NT2/D1 (cell line): ENCODE results near the gene DSCAML1.

Source experiments
- DNase-seq: peaks from one replicate; pipeline ENCODE4 v3.0.0-alpha.2; 2011; ENCODE audit warnings: low read depth, low spot score
- H3K27me3 ChIP-seq: 2 replicates; pipeline ENCODE4 v1.6.0; 2011; ENCODE audit warnings: mild to moderate bottlenecking; ENCODE audit not compliant: insufficient read length, insufficient read depth
- H3K36me3 ChIP-seq: 2 replicates; pipeline ENCODE4 v1.6.1; 2011; ENCODE audit warnings: mild to moderate bottlenecking, low read length, mixed read lengths; ENCODE audit not compliant: insufficient read depth, insufficient read length
- H3K4me1 ChIP-seq: 2 replicates; pipeline ENCODE4 v1.5.1; 2011; ENCODE audit not compliant: insufficient read depth, insufficient read length
- H3K4me3 ChIP-seq: 2 replicates; pipeline ENCODE4 v1.5.1; 2011; ENCODE audit warnings: low read depth; ENCODE audit not compliant: insufficient read length
- H3K9ac ChIP-seq: 2 replicates; pipeline ENCODE4 v1.6.0; 2011; ENCODE audit warnings: low read depth; ENCODE audit not compliant: insufficient read length
- H3K9me3 ChIP-seq: 2 replicates; pipeline ENCODE4 v1.5.1; 2011; ENCODE audit warnings: mild to moderate bottlenecking, low read length; ENCODE audit not compliant: insufficient read depth
- SUZ12 ChIP-seq: IDR thresholded peaks from 2 replicates; pipeline ENCODE4 v1.6.1; 2011; ENCODE audit not compliant: insufficient read length, insufficient read depth; ENCODE audit errors: extremely low read depth
- YY1 ChIP-seq: IDR thresholded peaks from 2 replicates; pipeline ENCODE4 v1.6.1; 2011; ENCODE audit not compliant: insufficient read length, insufficient read depth
- ZNF274 ChIP-seq: IDR thresholded peaks from 2 replicates; pipeline ENCODE4 v1.6.1; 2011; ENCODE audit warnings: mild to moderate bottlenecking, low read depth, low read length

DSCAML1 gene

GRCh38 chr11:117796872-117797529 is at the start of gene DSCAML1:
Gene DSCAML1, minus strand, starts transcription at chr11:117797216. Its CDS starts 137 bp downstream, at chr11:117797079.
- Histone ChIP-seq H3K4me1 (peaks cover 1% of the 10 kb centered on the region), H3K27me3 (peaks cover 68% of the 10 kb centered on the region), H3K36me3 (no peaks in the 10 kb centered on the region), H3K9ac (peak within 1 kb of the TSS; percentile 42), H3K4me3 (peak within 1 kb of the TSS; percentile 47), H3K9me3 (no peaks in the 10 kb centered on the region)
- TF ChIP-seq SUZ12 (peak; percentile 73), YY1 (no peak), ZNF274 (no peak)
- no peak for DNase-seq

GRCh38 chr11:117843666-117844484 is 46.9 kb upstream of the DSCAML1 start:
- peak; percentile 64 for DNase-seq
- TF ChIP-seq SUZ12 = no peak
- no peak for TF ChIP-seq YY1
- no peak for TF ChIP-seq ZNF274
- Histone ChIP-seq H3K9ac (no peak overlapping the region), H3K9me3 (no peaks in the 10 kb centered on the region), H3K4me1 (peaks cover 3% of the 10 kb centered on the region), H3K27me3 (no peaks in the 10 kb centered on the region), H3K36me3 (no peaks in the 10 kb centered on the region), H3K4me3 (no peak overlapping the region)

- TF ChIP-seq ZNF274 (no peak), SUZ12 (no peak)
- Histone ChIP-seq H3K9me3 (no peaks in the 10 kb centered on the region), H3K4me1 (peaks cover 6% of the 10 kb centered on the region), H3K4me3 (no peak overlapping the region), H3K9ac (no peak overlapping the region), H3K27me3 (no peaks in the 10 kb centered on the region), H3K36me3 (no peaks in the 10 kb centered on the region)
- DNase-seq = no peak
Observed at GRCh38 chr11:117842131-117842941, 45.3 kb upstream of the DSCAML1 start.

- no peak overlapping the region for H3K4me3 ChIP-seq
- no peaks in the 10 kb centered on the region for H3K36me3 ChIP-seq
Observed at GRCh38 chr11:117841551-117842031, 44.6 kb upstream of the DSCAML1 start.

GRCh38 chr11:117840881-117841550 is 44.0 kb upstream of the DSCAML1 start:
- no peaks in the 10 kb centered on the region for H3K27me3 ChIP-seq
- TF ChIP-seq SUZ12 = no peak
- TF ChIP-seq ZNF274 = no peak
- TF ChIP-seq YY1 = no peak

More at GRCh38 chr11:117841551-117842031, 44.6 kb upstream of the DSCAML1 start:
- H3K9ac ChIP-seq = no peak overlapping the region
- H3K9me3 ChIP-seq = no peaks in the 10 kb centered on the region
- no peak for DNase-seq
- no peaks in the 10 kb centered on the region for H3K27me3 ChIP-seq
- no peak for TF ChIP-seq YY1
- no peak for TF ChIP-seq ZNF274
- no peak for TF ChIP-seq SUZ12
- H3K4me1 ChIP-seq = peaks cover 6% of the 10 kb centered on the region

GRCh38 chr11:117839936-117840813 is 43.2 kb upstream of the DSCAML1 start:
- Histone ChIP-seq H3K4me1 (peaks cover 6% of the 10 kb centered on the region), H3K4me3 (no peak overlapping the region), H3K9ac (no peak overlapping the region), H3K27me3 (no peaks in the 10 kb centered on the region), H3K36me3 (no peaks in the 10 kb centered on the region), H3K9me3 (no peaks in the 10 kb centered on the region)
- DNase-seq = no peak
- TF ChIP-seq ZNF274 = no peak
- no peak for TF ChIP-seq SUZ12
- no peak for TF ChIP-seq YY1

More at GRCh38 chr11:117840881-117841550, 44.0 kb upstream of the DSCAML1 start:
- Histone ChIP-seq H3K9ac (no peak overlapping the region), H3K36me3 (no peaks in the 10 kb centered on the region), H3K4me3 (no peak overlapping the region), H3K4me1 (peaks cover 6% of the 10 kb centered on the region), H3K9me3 (no peaks in the 10 kb centered on the region)
- DNase-seq = no peak
